GM18873 (cell line): ENCODE results near the gene CNST.
"Not testable (repeated sequence)": the region's sequence is repeated elsewhere in the genome, so short reads cannot be mapped to it uniquely, and the experiment has no call there.

Experiments
- ATAC-seq: cut with Tn5 transposase; IDR thresholded peaks from one replicate; pipeline ENCODE4 v1.9.1; 2021; ENCODE audit warnings: mild to moderate bottlenecking, moderate library complexity, moderate number of reproducible peaks; ENCODE audit not compliant: unreplicated experiment, low FRiP score

CNST gene

DNA sequence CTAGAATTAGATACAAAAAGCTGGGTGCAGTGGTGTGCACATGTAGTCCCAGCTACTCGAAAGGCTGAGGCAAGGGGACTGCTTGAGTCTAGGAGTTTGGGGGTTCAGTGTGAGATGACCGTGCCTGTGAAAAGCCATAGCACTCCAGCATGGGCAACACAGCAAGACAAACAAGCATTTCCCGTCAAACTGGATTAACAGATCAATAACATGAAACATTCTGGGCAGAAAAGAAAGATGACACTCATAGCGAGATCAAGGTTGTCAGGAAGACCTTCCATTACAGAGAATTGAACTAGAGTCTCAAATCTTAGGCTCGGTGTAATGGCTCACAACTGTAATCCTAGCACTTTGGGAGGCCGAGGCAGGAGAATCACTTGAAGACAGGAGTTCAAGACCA lies 14.1 kb upstream of the CNST start:
- ATAC-seq = no peak

DNA sequence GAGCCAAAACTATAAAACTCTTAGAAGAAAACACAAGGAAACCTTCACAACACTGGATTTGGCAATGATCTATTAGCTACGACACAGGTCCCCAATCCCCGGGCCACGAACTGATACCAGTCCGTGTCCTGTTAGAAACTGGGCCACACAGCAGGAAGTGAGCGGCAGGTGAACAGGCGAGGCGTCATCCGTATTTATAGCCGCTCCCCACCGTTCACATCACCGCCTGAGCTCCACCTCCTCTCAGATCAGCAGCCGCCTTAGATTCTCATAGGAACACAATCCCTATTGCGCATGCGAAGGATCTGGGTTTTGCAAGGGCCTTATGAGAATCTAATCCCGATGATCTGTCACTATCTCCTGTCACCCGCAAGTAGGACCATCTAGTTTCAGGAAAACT lies 12.1 kb upstream of the CNST start:
- ATAC-seq = no peak

DNA sequence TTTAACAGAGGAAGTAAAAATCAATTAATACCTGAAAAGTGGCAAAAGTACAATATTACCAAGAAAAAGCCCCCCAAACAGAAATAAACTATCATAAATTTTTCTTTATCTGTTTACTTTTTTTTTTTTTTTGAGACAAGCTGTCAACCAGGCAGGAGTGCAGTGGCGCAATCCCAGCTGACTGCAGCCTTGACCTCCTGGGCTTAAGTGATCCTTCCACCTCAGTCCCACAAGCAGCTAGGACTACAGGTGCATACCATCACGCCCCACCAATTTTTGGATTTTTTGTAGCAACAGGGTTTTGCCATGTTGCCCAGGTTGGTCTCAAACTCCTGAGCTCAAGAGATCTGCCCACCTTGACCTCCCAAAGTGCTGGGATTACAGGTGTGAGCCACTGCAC lies 8.2 kb upstream of the CNST start:
- ATAC-seq = no peak

DNA sequence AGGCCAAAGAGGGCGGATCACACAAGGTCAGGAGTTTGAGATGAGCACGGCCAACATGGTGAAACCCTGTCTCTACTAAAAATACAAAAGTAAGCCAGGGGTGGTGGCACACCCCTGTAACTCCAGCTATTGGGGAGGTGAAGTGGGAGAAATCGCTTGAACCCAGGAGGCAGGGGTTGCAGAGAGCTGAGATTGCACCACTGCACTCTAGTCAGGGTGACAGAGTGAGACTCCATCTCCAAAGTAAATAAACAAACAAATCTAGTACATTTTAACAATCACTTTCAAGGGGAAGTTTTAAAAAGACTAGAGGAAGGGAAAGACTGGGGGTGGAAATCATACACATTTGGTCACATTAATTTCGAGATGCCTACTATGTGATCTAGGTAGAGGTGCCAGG lies 6.9 kb upstream of the CNST start:
- no peak for ATAC-seq

DNA sequence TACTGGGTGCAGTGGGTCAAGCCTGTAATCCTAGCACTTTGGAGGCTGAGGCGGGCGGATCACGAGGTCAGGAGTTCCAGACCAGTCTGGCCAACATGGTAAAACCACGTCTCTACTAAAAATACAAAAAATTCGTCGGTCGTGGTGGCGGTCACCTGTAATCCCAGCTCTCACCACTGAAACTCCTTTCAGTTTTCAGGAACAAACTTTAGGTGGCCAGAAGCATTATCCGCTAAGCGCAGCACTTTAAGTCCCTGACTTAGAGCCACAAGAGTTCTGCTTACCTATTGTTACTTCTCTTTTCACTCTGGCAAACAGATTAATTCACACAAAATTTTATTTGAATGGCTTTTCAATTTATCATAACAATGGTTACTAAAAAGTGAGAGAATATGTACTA lies 5.4 kb upstream of the CNST start:
- not testable (repeated sequence) for ATAC-seq

DNA sequence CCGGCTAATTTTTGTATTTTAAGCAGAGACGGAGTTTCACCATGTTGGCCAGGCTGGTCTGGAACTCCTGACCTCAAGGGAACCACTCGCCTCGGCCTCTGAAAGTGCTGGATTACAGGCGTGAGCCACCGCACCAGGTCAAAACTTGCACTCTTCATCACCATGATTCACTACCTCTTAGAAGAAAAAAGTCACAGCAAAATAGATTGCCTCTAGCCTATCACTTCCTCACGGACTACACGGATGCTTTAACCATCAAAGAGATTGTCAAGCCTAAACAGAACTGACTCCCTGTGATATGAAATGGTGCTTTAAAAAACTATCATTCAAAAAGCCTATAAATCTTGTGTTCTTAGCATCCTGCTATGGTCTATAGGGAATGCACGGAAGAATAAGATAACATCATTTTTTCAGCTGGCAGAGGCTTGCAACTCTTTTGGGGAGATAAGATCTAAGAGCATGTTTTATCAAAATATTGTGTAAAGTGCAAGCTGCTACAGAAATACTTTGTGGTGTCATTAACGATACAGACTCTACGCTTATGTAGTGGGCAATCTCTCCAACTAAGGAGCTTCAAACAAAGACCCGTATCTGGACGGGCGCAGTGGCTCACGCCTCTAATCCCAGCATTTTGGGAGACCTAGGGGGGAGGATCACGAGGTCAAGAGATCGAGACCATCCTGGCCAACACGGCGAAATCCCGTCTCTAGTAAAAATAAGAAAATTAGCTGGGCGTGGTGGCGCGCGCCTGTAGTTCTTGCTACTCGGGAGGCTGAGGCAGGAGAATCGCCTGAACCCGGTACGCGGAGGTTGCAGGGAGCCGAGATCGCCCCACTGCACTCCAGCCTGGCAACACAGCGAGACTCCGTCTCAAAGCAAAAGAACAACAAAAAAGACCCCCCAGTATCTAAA lies 1.2 kb upstream of the CNST start:
- no peak for ATAC-seq

DNA sequence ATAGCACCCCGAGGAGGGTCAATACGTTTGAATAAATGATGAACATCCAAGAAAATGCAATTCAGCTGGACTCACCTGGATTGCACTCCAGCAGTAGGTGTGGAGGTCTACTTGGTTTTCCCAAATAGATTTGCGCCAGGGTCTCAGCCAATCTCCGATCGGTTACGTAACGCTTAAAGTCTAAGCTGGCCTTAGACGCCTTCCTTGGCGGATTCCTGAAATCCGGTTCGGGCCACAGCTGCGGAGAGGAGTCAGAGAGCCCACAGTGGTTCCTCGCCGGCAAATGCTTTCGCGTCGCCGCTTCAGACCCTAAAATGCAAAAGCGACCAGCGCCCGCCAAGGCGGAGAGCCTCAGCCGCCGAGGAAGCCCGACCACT lies 517 bp upstream of the CNST start:
- no peak for ATAC-seq

DNA sequence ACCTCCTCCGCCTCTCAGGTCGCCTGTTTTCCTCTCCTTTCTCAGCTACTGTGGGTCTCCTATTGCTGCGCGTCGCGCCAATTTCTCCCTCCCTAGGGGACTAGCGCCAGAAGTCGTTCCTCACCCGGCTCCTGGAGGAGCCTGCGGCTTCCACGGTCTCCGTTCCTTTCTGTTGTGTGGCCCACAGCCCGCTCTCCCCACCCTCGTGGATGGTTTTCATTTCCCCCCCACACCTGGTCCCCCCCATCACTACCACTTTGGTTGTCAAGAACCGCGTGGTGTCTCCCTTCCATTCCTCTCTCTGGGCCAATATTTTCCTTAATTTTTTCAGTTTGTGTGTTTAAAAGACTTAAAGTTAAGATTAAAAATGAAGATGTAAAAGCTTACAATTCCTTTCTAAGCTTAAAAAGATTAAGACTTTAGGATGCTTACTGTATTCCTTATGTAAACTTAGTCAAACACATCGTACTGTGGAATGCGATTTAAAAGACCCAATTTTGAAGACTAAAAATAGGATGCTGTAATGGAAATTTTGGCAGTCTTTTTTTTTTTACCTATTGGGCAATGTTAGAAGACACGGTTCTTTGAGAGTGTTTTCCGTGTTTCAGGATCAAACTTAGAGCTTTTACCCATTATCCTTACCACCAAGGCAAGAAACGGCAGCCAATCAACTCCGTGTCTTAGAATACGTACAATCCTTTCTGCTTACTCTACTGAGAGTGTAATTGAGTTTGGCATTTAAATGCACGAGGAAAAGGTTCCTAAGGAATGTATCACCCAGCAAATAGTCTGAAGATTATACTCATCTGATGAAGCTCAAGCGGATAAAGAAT lies 773 bp downstream of the CNST start:
- ATAC-seq = peak; percentile 4

DNA sequence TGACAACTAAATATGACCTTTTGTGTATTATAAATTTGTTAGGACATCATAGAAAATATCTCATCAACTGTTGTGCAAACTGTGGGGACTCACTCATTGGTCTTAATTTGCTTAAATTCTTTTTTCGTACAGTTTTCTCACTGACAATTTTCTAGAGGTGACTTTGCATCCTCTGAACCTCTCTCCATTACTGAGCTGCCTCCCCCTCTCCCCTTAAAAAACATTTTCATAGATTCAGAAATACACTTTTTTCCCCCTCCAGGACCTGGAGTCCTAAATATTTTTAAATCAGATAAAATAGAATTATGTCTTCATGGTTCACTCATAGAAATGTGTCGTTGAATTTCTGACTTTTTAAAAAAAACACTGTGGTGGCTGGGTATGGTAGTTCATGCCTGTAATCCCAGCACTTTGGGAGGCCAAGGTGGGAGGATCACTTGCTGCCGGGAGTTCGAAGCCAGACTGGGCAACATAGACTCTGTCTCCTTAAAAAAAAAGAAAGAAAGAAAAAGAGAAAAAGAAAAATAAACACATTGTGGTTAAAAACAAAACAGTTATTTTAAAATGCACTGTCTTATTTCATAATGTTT lies 1.5 kb downstream of the CNST start:
- ATAC-seq = no peak

DNA sequence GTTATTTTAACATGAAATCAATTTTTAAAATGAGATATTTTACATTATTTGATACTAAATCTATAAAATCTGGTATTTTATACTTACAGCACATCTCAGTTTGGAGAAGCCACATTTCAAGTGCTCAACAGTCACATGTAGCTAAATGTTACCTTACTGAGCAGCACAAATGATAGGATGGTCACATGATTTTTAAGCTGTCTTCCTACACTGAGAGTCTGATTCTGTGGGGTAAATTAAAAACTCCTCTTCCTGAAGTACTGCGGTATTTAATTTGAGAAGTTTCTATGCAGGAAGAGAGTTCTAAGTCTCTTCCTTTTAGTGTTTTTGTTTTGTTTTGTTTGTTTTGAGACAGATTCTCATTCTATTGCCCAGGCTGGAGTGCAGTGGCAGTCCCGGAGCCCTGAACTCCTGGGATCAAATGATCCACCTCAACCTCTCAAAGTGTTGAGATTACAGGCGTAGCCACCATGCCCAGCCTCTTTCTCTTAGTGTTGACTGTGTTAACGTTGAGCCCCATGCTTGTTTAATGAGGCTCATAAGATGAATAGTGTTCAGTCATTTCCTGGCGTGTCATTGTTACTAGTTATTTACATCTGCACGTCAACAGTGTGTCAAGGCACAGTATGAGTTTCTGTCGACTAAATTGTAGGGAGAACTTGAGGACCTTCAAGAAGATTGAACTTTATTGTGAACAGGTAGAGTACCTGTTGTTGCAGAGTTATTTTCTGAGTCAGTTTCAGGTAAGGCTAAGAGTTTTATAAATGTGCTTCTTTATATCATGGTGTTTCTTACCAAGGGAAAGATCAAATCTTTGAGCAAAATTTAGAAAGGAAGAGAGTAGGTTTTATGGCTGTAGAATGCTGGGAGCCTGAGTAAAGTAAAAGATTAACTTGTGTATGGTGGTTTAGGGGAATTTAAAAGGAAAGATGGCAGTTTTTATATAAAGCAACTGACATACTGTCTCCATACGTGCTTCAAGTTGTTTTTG lies 3.3 kb downstream of the CNST start:
- ATAC-seq = no peak

DNA sequence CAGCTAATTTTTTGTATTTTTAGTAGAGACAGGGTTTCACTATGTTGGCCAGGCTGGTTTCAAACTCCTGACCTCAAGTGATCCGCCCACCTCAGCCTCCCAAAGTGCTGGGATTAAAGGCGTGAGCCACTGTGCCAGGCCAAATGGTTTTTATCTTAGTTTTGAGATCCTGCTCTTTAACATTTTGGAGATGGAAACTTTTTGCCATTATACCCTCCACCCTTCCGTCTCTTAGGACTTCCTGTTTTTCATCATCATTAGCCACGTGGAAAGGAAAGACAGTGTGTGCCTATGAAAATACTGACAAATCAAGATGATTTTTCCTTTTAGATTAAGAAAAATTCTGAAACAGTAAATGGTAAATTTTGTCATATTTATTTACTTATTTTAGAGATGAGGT lies 5.1 kb downstream of the CNST start:
- not testable (repeated sequence) for ATAC-seq

DNA sequence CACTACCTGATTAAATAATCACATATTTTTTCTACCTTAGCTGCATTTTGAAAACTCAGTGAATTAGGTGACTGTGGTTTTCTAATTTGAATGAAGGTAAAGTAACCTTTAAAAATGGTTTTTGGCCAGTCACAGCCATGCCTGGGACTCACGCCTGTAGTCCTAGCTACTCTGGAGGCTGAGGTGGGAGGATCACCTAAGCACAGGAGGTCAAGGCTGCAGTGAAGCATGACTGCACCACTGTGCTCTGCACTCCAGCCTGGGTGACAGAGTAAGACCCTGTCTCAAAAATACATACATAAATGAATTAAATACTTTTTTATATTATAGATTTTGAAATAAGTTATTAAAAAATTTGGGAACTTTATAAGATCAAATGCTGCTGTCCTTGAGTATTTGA lies 5.7 kb downstream of the CNST start:
- ATAC-seq = no peak

DNA sequence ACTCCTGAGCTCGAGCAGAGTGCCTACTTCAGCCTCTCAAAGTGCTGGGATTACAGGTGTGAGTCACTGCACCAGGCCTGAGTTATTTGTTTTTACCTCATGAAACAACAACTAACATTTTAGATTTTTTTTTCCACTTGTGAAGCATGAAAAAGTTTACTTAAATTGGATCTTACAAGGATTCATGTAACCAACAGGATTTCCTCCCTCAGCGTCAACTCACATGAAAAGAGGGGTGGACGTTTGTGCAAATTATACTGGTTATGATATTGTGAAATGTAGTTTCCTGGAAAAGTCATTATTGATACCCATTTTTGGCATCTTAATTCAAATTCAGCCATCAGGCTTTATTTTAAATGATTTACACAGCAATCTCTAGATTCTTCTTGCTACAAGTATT lies 6.5 kb downstream of the CNST start:
- no peak for ATAC-seq

DNA sequence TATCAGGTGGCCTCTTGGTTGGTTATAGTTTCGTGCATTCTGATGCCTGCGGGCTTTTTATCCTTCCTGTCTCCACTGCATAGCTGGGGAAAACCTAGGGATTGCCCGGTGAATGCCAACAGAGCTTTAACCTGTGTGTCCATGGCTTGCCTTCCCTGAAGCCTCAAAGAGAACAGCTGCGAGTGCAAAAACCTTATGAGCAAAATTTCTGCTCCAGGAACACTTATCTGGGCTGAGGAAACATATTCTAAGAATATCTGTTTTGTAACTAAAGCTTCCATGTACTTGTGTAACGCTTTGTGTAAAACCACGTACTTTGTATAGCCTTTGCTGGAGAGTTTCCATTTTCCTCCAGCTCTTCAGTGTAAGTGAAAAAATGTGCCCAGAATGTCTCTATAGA lies 7.2 kb downstream of the CNST start:
- ATAC-seq = no peak

DNA sequence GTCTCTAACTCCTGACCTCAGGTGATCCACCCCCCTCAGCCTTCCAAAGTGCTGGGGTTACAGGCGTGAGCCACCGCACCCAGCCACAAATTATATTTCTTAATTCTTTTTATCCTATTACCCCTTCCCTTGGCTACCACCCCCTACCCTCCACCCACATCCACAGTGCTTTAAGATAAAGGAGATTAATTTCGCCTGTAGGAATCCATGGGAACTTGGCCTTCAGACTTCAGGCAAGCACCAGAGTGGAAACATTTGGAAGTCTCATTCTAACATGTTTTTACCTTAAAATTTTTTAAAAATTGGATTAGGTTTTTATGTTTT lies 10.4 kb downstream of the CNST start:
- ATAC-seq = no peak

DNA sequence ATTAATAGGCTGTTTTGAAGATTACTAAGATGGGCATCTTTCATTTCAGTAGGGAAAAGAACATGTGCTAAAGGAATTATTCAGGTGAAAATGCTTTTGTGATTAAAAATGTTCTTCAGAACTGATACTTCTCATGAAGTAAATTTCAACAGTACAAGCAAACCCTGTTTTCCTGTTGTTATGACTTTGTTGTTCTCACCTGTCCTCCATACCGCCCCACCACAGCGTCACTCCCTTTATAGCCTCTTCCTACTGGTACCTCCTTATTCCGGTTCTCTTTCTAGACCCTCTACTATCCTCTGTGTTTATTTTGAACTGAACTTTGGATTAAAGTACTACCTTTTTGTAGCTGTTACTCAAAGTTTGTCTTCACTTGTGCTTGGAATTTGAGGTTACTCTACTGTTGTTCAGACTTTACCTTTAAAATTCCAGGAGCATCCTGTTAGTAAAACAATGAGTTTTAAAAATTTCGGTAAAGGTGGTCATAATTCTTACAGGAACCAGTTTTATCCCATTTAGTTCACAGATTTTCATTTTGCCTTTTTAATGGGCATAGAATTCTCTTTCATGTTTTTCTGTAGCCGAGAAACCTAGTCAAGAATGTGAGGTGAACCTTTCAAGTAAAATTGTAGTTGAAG lies 10.9 kb downstream of the CNST start:
- no peak for ATAC-seq

DNA sequence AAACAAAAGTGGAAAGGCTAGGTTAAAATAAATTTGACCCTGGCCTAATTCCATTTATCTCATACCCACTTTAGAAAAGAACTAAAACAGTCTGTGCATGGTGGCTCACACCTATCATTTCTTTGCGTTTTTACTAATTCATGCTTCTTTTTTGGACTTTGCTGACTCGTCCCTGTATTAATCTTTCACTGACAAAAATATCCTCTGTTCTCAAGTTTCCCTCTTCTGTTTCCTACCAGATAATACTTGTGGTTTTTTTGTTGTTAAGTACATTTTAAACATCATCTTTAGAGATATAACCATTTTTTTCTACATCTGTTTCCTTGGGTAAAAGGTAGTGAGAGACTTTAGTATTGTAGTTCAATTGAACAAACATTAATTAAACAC lies 11.5 kb downstream of the CNST start:
- ATAC-seq = no peak

DNA sequence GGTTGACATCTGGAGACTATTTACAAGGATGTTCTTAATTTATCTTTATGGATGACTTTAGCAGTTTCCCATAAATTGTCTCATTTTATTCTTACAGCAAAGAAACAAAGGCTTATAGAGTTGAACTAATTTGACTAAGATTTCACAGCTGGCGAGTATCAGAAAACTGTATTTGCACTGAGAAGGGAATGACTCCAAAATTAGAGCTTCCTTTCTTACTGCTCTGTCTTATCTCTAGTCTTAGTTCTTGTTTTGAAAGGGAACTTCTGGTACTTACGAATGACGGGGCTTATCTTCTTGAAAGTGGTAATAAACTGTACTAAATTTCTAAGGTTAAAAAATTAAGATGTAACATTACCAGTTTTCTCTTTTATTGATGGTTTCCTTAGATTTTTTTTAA lies 13.6 kb downstream of the CNST start:
- ATAC-seq = peak; percentile 42

DNA sequence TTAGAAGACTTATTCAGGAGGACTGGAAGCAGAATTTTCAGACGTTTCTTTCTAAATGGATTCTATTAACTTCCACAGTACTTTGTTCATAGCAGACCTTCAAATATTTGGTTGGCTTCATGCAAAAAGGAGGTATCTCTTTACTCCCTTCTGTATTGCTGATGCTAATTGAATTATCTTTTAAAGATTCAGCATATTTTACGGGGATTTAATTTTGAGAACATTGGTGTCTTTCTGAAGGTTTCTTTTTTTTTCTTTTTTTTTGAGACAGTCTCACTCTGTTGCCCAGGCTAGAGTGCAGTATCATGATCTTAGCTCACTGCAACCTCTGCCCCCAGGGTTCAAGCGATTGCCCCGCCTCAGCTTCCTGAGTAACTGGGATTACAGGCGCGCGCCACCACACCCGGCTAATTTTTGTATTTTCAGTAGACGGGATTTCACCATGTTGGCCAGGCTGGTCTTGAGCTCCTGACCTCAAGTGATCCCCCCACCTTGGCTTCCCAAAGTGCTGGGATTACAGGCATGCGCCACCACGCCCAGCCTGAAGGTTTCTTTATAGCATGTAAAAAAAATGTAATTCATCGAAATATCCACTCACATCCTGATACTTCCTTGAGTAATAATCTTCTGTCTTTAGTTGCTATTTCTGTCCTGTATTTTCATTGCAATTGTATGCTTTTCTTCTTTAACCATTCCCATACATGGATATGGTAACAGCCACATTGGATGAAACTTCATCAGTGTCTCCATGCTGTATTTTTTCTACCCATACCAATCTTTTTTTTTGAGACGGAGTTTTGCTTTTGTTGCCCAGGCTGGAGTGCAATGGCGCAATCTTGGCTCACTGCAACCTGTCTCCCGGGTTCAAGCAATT lies 14.5 kb downstream of the CNST start:
- ATAC-seq = no peak
